Activated CD4-positive, alpha-beta T cell treated with anti-CD3 and anti-CD28 coated beads, Interleukin-2, amount 10 ng/mL, durations not matched to agents 24 days and 14 days (primary cell): ENCODE measurements around the gene EYA4. TPM values are rescaled to one million over a fixed set of nuclear protein-coding genes. Genes with fewer than 3 reads are reported as not detected.

ENCODE experiments used
- DNase-seq: peaks from one replicate; pipeline ENCODE4 v3.0.0; 2022
- H3K27ac Mint-ChIP-seq: one replicate; pipeline ENCODE4 v1.8.0; 2022; ENCODE audit warnings: mild to moderate bottlenecking, mixed read lengths
- H3K27me3 Mint-ChIP-seq: one replicate; pipeline ENCODE4 v1.8.0; 2022; ENCODE audit warnings: mixed read lengths
- H3K36me3 Mint-ChIP-seq: one replicate; pipeline ENCODE4 v1.8.0; 2022; ENCODE audit warnings: low read depth, mild to moderate bottlenecking, mixed read lengths
- H3K4me1 Mint-ChIP-seq: one replicate; pipeline ENCODE4 v1.8.0; 2021; ENCODE audit warnings: mixed read lengths
- H3K4me3 Mint-ChIP-seq: one replicate; pipeline ENCODE4 v1.8.0; 2022; ENCODE audit warnings: mild to moderate bottlenecking, moderate library complexity, mixed read lengths
- H3K9me3 Mint-ChIP-seq: one replicate; pipeline ENCODE4 v1.8.0; 2021; ENCODE audit warnings: mixed read lengths
- intact Hi-C: fragments of 100-400 bp; cut with micrococcal nuclease; formaldehyde crosslinking; loops from one replicate; pipeline ENCODE4 v1.15.1; 2023
- total RNA-seq: library from RNA; stranded (reverse); gene quantifications from 2 replicates; pipeline ENCODE4 v1.2.3, GENCODE V29; 2022

Gene EYA4
- total RNA-seq, 1 donor from 2014 or later, result not detected

- DNase-seq, result no peak
- Mint-ChIP-seq H3K9me3 (no peaks in the 10 kb centered on the region), H3K27me3 (no peaks in the 10 kb centered on the region), H3K27ac (no peak overlapping the region), H3K4me1 (no peaks in the 10 kb centered on the region), H3K36me3 (no peaks in the 10 kb centered on the region), H3K4me3 (no peak overlapping the region)
- intact Hi-C loops, result no loop called here
Measured at GRCh38 chr6:133424359-133424758, 183.2 kb downstream of the EYA4 start.

DNA sequence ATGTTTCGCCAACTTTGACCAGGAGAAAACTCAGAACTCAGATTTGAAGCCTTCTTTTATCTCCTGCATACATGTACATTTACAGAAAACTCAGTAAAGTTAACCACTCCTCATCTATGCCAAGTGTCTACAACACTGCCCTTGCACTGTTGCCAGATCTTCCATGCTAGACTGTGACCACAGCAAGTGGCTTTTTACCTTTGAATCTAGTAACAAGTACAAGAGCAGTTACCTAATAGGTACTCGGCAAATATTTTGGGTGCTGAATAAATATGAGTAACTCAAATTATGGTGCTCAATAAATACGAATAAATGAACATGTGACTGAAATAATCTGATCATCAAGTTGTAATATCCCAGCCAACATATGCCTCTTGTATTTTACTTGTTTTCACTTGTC lies 184.9 kb downstream of the EYA4 start:
- H3K4me3 Mint-ChIP-seq, result no peak overlapping the region
- intact Hi-C loops, result no loop called here
- no peak overlapping the region for H3K27ac Mint-ChIP-seq
- H3K9me3 Mint-ChIP-seq, result no peaks in the 10 kb centered on the region
- no peaks in the 10 kb centered on the region for H3K27me3 Mint-ChIP-seq
- DNase-seq, result no peak
- no peaks in the 10 kb centered on the region for H3K36me3 Mint-ChIP-seq
- no peaks in the 10 kb centered on the region for H3K4me1 Mint-ChIP-seq

- no peaks in the 10 kb centered on the region for H3K36me3 Mint-ChIP-seq
- H3K4me3 Mint-ChIP-seq, result no peak overlapping the region
- H3K4me1 Mint-ChIP-seq, result no peaks in the 10 kb centered on the region
- H3K27ac Mint-ChIP-seq, result no peak overlapping the region
- intact Hi-C loops, result no loop called here
- no peaks in the 10 kb centered on the region for H3K9me3 Mint-ChIP-seq
- H3K27me3 Mint-ChIP-seq, result no peaks in the 10 kb centered on the region
- no peak for DNase-seq
Measured at GRCh38 chr6:133428295-133428694, 187.1 kb downstream of the EYA4 start.

- no peak overlapping the region for H3K27ac Mint-ChIP-seq
- no peaks in the 10 kb centered on the region for H3K4me1 Mint-ChIP-seq
- DNase-seq, result no peak
- H3K27me3 Mint-ChIP-seq, result no peaks in the 10 kb centered on the region
- H3K9me3 Mint-ChIP-seq, result no peaks in the 10 kb centered on the region
- intact Hi-C loops, result no loop called here
- H3K36me3 Mint-ChIP-seq, result no peaks in the 10 kb centered on the region
- no peak overlapping the region for H3K4me3 Mint-ChIP-seq
Measured at GRCh38 chr6:133430530-133430929, 189.4 kb downstream of the EYA4 start.

DNA sequence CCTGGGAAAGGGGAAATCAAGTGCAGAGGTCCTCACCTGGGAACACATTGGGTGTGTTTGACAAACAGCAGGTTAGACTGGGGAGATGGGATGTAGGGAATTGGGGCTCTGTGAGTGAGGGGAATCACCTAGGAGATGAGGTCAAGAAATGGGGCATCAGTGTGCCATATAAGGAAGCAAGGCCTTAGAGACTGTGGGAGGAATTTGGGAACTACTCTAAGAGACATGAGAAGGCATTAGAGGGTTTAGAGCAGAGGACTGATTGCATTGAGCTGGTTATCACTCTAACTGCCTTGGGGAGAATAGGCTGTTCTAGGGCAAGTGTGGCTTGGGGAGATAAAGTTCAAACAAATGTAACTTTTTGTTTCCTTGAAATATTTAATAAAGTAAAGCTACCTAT lies 189.9 kb downstream of the EYA4 start:
- Mint-ChIP-seq H3K27me3 (no peaks in the 10 kb centered on the region), H3K4me1 (no peaks in the 10 kb centered on the region), H3K4me3 (no peak overlapping the region), H3K36me3 (no peaks in the 10 kb centered on the region), H3K9me3 (no peaks in the 10 kb centered on the region), H3K27ac (no peak overlapping the region)
- no peak for DNase-seq
- intact Hi-C loops, result no loop called here

DNA sequence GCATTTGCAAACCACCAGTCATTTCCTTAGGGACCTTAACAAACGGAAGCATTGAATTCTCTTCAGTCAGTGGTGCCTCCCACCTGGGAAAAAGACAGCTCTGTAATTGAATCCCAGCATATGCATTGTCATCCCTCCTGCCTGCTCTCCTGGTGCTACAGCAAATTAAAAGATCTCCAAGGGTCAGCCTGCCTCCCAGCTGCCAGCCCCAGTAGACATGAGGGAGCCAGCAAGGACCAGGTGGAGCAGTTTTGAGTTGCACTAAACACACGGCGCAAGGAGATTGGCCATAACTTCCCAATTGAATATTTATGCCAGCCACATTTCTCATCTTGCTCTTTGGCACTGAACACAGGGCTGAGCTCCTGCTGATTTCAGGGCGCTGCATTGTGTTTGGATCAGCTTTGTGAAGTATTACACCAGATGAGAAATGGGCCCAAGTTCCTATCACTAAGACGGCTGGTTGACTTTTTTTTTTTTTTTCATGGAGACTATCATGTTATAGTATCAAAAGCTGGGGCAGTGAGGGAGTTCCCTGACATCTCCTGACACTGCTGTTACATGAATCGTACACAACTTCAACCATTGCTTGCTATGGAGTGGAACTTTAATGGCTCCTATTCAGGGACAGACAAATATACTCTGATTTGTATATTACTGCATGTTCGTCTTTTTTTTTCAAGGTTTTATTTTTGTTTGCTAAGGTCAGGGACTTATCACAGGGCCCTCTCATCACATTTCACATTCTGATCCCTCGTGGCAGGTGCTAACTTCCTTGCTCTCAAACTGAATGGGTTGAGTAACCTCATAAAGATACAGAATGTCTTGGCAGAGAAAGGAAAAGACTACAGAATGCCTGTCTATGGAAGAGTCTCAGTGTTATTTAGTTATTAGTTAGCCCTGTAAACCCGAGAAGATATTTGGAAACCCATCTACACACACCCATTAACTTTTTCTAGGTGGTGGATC lies 191.1 kb downstream of the EYA4 start:
- no peak for DNase-seq
- Mint-ChIP-seq H3K27me3 (no peaks in the 10 kb centered on the region), H3K9me3 (no peaks in the 10 kb centered on the region), H3K4me1 (no peaks in the 10 kb centered on the region), H3K27ac (no peak overlapping the region), H3K36me3 (no peaks in the 10 kb centered on the region), H3K4me3 (no peak overlapping the region)
- intact Hi-C loops, result no loop called here

DNA sequence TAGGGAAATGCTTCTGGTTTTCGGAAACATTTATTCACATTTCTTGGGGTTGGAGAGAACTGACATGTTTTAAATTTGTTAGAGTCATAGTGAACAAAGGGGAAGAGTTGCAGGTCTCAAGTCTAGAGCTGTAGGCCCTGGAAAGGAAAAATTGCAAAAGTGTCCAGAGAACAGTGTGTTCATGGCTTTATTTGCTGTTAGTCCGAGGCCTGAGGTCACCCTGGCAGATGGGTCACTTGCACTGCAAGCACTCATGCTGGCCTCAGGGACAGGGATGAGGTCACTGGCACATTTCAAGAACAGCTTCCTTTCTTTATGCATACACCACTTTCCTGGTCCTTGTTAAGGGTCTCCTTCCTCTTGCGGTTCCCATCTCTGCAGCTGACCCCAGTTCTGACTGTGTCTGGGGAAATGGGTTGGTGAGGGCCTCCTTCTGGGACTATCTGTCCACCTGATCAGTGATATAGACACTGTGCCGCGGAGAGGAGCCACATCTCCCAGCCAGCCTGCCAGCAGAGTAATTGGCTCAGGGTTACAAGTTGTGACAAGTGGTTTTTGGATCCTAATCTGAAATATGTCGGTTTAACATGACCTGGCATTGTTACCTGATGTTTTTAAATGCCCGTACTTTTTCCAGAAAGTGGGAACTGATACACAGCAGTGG lies 194.0 kb downstream of the EYA4 start:
- no peaks in the 10 kb centered on the region for H3K27me3 Mint-ChIP-seq
- no peaks in the 10 kb centered on the region for H3K4me1 Mint-ChIP-seq
- H3K36me3 Mint-ChIP-seq, result no peaks in the 10 kb centered on the region
- DNase-seq, result no peak
- no peak overlapping the region for H3K4me3 Mint-ChIP-seq
- intact Hi-C loops, result no loop called here
- H3K9me3 Mint-ChIP-seq, result no peaks in the 10 kb centered on the region
- H3K27ac Mint-ChIP-seq, result no peak overlapping the region

DNA sequence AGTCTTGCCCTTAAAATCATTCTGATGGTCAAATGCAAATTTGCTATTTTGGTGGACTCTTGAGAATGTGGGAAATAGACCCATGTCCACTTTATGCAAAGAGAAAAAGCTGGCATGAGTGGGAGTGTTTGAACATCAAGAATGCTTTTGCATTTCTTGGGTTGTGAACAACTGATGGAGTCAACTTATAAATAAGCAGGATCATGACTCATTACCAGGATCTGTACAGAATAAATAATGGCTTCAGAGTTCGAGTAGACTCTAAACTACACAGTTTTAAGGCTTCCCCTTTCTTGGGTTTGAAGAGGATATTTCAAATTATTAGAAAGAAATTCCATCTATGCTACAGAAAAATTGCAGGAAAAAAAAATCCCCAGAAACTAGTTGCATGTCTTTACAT lies 195.5 kb downstream of the EYA4 start:
- Mint-ChIP-seq H3K9me3 (no peaks in the 10 kb centered on the region), H3K4me3 (no peak overlapping the region), H3K27ac (no peak overlapping the region), H3K4me1 (no peaks in the 10 kb centered on the region), H3K27me3 (no peaks in the 10 kb centered on the region), H3K36me3 (no peaks in the 10 kb centered on the region)
- DNase-seq, result no peak
- intact Hi-C loops, result no loop called here

DNA sequence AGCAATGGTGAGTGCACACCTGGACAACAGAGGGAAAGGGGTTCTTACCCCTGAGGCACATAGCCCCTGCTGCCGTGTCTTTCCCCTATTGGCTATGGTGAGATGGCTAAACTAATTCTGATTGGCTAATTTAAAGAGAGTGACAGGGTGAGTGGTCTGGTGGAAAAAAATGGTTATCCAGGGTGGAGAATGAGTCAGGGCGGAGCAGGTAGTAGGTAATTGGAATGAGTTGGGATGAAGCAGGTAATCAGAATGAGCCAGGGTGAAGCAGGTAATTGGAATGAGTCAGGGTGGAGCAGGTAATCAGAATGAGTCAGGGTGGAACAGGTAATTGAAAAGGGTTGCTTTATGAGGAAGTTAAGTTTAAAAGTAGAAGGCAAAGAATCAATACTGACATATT lies 200.3 kb downstream of the EYA4 start:
- Mint-ChIP-seq H3K27ac (no peak overlapping the region), H3K27me3 (no peaks in the 10 kb centered on the region), H3K4me1 (no peaks in the 10 kb centered on the region), H3K36me3 (no peaks in the 10 kb centered on the region), H3K9me3 (no peaks in the 10 kb centered on the region), H3K4me3 (no peak overlapping the region)
- DNase-seq, result no peak
- intact Hi-C loops, result no loop called here

GRCh38 chr6:133446789-133447188 lies 205.6 kb downstream of the EYA4 start:
- Mint-ChIP-seq H3K27me3 (no peaks in the 10 kb centered on the region), H3K36me3 (no peaks in the 10 kb centered on the region), H3K9me3 (no peaks in the 10 kb centered on the region)

GRCh38 chr6:133447924-133448323 lies 206.8 kb downstream of the EYA4 start:
- H3K27ac Mint-ChIP-seq, result no peak overlapping the region
- no peak for DNase-seq
- no peaks in the 10 kb centered on the region for H3K9me3 Mint-ChIP-seq
- H3K27me3 Mint-ChIP-seq, result no peaks in the 10 kb centered on the region
- no peak overlapping the region for H3K4me3 Mint-ChIP-seq
- intact Hi-C loops, result no loop called here
- H3K36me3 Mint-ChIP-seq, result no peaks in the 10 kb centered on the region
- H3K4me1 Mint-ChIP-seq, result no peaks in the 10 kb centered on the region

More at GRCh38 chr6:133446789-133447188, 205.6 kb downstream of the EYA4 start:
- no peaks in the 10 kb centered on the region for H3K4me1 Mint-ChIP-seq
- no peak overlapping the region for H3K27ac Mint-ChIP-seq
- H3K4me3 Mint-ChIP-seq, result no peak overlapping the region
- DNase-seq, result no peak
- intact Hi-C loops, result no loop called here

- intact Hi-C loops, result no loop called here
- no peak overlapping the region for H3K4me3 Mint-ChIP-seq
- no peaks in the 10 kb centered on the region for H3K27me3 Mint-ChIP-seq
- no peaks in the 10 kb centered on the region for H3K4me1 Mint-ChIP-seq
- H3K27ac Mint-ChIP-seq, result no peak overlapping the region
- H3K9me3 Mint-ChIP-seq, result no peaks in the 10 kb centered on the region
- no peak for DNase-seq
- no peaks in the 10 kb centered on the region for H3K36me3 Mint-ChIP-seq
Measured at GRCh38 chr6:133456439-133456838, 215.3 kb downstream of the EYA4 start.

DNA sequence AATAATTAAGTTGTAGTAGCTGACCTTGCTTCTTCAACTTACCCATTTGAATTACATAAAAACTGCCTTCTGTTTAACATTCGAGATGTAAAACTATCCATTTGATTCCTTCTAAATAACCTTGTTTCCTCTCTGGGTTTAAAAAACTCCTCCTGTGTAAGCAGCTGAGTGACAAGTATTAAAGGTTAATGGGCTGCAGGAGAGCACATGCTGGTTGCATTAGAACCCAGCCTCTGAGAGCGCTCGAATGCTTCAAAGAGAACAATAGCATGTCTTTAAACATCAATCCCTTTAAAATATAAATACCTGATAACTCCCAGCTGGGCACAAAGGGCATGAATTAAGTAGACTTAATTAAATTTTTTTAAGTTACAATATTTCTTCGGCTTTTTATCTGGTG lies 215.8 kb downstream of the EYA4 start:
- DNase-seq, result no peak
- Mint-ChIP-seq H3K27ac (no peak overlapping the region), H3K4me3 (no peak overlapping the region), H3K27me3 (no peaks in the 10 kb centered on the region), H3K36me3 (no peaks in the 10 kb centered on the region), H3K4me1 (no peaks in the 10 kb centered on the region), H3K9me3 (no peaks in the 10 kb centered on the region)
- intact Hi-C loops, result no loop called here

DNA sequence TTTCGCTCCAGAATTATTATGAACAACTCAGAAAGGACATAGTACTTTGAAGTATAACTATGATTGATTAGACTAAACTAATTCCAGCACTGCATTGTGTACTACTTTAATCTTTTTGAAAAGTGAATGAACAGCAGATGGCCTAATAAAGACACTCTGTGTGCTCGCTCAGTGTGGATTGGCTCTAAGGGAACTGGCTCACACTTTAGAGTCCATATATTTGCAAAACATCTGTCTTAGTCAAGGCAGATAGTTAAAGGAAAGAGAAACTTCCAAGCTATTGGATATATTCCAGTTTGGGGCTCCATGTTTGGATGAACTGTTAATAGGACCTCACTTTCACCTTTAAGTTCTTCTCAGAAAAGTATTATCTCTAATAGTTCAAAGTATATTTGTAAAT lies 218.9 kb downstream of the EYA4 start:
- intact Hi-C loops, result no loop called here
- Mint-ChIP-seq H3K4me1 (no peaks in the 10 kb centered on the region), H3K36me3 (no peaks in the 10 kb centered on the region), H3K9me3 (no peaks in the 10 kb centered on the region), H3K27me3 (no peaks in the 10 kb centered on the region), H3K4me3 (no peak overlapping the region), H3K27ac (no peak overlapping the region)
- no peak for DNase-seq
